Left hindlimb (tissue), 1 donor: ENCODE data around the gene HCFC1R1.
A peak's percentile ranks its signal among the peaks of the same experiment; 100 is the strongest.

Source experiments
- DNase-seq: peaks from one replicate; pipeline ENCODE4 v3.0.0-alpha.2; 2018

Gene HCFC1R1

DNA sequence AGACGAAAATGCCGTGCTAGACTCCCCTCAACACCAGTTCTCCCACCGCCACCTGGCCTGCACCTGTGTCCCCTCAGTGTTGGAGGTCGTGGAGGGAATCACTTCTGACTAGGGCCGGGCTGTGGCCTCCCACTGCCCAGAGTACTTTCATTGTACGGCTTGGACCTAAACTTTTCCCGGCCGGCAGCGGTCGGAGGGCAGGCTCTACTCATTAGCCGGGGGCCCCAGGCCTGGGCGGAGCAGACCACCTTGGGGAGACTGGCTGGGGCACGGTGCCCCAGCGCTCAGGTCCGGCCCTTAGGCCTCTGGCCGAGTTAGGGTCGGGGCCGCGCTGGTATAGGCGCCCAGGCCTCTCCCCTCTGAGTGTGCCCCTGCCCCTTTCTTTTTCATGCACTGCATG is 6.4 kb downstream of the HCFC1R1 start:
- DNase-seq = no peak

DNA sequence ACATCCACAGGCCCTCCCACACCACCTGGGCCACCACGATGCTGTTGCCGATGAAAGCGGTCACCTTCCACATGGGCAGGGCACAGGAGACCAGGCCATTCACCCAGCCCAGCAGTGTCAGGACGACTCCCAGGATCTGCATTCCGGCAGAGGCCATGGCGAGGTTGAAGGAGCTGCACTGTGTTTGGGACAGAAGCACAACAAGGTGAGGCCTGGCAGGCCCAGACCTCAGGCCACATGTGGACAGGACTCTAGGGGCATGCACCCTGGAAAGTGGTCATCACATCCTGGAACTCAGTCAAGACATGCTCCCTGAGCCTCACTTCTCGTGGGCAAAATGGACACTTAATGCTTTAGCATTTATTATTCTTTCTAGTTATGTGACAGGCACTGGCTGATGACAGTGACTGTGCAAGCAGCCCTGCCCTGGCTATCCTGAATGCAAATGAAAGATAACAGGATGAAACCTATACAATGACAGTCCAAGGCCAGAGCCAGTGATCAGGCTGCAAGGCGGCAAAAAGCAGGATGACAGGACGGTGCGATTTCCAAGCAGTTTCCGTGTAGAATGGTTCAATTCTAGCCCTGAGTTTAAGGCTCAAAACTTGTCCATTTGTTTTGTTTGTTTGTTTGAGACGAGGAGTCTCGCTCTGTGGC is 7.7 kb downstream of the HCFC1R1 start:
- no peak for DNase-seq

DNA sequence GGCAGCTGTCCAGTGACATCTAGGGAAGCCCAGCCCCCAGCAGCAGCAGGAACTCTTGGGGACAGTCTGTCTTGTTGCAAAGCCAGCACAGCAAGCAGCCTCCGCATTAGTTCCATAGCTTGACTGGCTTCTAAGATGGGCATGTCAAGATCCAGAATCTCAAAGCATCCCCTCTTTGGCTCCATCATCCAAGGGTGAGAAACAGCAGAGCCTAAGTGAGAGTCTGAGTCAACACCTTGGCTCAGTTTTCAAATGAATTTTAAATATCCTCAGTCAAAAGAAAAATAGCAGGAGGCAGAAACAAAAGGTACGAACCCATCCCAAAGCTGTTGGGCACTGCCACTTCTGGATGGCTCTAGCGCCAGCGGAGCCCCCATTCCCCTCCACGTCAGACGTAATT is 8.8 kb downstream of the HCFC1R1 start:
- no peak for DNase-seq

DNA sequence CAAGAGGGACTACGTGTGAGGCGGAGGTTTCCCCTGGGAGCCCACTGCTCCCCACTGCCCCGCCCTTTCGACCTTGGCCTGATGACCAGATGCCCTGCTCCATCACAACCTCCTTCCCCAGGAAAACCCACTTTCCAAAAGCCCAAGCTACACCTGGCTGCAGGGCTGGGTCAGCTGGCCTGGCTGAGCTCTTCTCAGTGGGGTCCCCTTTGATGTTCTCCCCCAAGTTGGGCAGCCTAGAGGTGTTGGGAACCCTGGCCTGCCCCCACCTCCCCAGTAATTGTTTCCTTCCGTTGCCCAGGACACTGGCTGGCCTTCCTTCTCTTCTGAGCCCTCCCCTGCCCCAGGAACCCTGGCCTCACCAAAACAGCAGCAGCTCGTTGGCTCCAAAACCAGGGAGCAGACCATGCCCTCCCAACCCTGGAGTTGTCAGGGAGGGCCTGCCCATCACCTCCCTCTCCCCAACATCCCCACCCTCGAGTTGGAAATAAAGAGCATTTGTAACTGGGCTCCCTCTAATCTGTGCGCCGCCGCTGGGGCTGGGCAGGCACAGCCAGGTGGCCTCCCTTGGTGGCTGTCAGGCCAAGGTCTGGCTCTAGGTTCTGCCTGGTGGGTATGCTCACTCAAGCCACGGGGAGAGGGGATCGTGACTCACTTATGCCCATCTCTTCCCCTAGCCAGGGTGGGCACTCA is 9.6 kb downstream of the HCFC1R1 start:
- no peak for DNase-seq

DNA sequence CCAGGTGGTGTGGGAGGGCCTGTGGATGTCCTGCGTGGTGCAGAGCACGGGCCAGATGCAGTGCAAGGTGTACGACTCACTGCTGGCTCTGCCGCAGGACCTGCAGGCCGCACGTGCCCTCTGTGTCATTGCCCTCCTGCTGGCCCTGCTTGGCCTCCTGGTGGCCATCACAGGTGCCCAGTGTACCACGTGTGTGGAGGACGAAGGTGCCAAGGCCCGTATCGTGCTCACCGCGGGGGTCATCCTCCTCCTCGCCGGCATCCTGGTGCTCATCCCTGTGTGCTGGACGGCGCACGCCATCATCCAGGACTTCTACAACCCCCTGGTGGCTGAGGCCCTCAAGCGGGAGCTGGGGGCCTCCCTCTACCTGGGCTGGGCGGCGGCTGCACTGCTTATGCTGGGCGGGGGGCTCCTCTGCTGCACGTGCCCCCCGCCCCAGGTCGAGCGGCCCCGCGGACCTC is 10.2 kb downstream of the HCFC1R1 start:
- DNase-seq = no peak

DNA sequence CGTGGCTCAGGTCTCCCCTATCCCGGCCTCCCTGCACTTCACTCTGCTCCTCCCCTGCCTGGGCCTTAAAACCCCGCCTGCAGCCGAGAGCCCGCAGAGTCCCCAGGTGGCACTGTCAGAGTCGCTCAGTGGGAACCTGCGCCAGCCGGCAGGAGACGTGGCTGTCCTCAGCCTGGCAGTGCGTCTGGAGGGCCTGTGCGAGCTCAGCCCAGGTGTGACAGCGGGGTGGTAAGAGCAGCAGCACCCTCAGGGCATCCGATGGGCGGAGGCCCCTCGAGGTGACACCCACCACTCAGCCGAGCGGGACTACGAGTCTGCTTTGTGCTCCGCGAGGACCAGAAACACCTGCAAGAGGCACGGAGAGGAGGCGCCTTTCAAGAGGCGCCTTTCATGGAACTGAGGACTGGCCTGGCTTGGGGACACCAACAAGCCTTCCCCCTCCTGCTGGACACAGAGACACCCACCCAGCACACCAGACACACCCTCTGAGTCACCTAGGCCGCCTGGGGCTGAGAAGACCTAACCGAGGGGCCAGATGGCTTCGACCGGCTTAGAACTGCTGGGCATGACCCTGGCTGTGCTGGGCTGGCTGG is 10.8 kb downstream of the HCFC1R1 start, which contains the start of gene CLDN9:
CLDN9 (plus strand) TSS at position 96 of the 593 bp plus-strand sequence; CDS start at position 536, 440 bp downstream.
- no peak for DNase-seq

DNA sequence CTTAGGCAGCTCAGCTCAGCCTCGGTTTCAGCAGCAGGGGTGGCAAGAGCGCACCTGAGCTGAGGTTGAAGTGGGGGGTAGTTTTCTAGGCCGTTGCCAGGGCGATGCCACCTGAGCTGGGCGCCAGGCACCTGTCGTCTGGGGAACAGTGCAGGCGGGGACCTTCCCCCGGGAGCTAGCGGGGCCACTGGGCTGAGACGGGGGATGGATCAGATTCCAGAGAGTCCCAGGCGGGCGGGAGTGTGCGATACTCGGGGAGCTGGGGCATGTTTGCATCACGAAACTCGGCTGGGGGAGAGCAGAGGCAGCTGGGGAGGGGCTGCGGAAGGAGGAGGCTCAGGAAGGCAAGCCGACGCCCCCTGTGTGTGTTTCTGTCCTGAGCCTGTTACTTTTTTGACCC is 11.5 kb downstream of the HCFC1R1 start:
- no peak for DNase-seq

DNA sequence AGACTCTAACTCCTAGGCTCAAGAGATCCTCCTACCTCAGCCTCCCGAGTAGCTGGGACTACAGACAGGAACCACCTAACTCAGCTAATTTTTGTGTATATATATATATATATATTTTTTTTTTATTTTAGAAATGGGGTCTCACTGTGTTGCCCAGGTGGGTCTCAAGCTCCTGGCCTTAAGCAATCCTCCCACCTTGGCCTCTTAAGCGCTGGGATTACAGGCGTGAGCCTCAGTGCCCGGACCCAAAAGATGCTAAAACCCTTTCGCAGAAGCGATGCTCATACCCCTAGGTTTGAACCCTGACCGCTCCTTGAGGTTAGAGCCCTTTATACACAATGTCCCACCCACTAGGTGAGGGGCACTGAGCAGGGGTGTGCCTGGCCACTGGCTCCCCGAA is 13.2 kb downstream of the HCFC1R1 start:
- no peak for DNase-seq

DNA sequence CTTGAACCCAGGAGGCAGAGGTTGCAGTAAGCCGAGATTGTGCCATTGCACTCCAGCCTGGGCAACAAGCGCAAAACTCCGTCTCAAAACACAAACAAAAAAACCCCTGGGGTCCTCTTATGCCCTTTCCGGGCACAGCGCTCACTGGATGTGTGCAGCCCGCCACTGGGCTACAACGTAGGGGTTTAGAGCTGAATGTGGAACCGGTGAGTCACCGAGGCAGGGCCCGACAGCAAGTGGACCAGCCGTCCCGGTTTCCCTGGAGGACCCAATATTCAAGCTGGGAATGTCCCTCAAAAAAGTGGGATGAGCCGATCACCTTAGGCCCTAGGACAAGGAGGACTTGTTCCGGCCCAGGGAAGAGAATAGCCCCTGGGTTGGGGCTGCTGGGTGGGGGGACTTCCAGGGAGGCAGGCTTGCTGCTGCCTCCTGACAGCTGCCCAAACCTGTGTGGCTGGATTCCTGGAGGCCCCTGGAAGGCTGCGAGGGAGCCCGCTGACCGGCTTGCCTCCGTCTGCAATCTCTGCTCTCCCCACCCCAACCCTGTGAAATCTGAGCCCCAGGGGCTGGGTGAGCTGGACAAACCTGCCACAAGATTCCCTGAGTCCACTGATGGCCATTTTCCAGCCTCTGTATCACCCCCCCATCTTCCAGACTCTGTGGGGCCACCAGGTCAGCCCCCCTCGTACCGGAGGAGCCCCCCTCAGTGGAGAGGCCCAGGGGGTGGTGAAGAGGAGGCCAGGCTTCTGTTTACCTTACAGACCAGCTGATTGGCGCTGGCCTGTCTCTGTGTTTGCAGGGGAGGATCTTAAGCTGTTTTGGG is 14.0 kb downstream of the HCFC1R1 start:
- DNase-seq = no peak

DNA sequence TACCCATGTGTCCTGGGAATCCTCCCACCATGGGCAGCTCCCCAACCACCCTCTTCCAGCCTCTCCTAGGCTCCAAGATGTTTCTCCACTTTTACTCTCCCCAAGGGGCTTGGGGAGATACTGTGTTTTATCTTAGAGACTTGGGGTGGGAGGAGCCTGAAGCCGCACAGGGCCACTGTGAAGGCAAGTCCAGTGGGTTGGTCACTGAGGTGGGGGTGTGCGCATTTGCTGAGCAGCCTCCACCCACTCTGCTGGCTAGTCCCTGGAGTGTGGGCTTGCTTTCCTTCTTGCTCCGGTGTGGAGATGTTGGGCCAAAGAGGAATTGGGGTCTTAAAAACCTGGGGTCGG is 15.1 kb downstream of the HCFC1R1 start:
- no peak for DNase-seq

DNA sequence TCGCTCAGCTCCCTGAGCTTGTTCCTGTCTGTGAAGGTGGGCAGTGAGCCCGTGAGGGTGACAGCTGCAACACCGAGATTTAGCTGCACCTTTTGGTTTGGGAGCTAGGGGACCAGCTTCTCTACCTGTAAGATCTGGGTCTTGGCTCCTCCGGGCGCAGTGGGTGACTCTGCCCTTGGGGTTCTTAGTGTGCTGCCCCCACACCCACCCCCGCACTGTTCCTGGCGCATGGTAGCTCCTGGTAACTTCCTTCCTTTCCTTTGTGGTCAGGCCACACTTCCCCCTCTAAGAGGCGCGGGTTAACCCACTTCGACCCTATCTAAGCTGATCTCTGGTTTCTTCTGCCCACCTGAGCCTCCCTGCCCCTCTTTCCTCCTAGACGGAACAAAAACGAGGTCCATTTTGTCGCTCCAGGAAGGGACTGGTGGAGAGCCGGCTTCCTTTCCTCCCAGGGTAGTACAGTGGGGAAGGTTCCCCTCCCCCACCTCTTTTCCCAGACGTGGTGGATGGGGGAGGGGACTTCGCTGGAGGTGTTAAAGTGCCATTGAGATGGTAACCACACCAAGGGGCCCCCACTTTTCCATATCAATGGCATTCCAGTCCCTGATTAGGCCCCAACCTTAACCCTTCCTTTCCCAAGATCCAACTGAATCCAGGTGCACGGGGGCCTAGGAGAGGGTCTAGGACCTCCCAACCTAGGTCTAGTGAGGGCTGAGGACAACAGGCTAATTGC is 15.6 kb downstream of the HCFC1R1 start:
- no peak for DNase-seq

DNA sequence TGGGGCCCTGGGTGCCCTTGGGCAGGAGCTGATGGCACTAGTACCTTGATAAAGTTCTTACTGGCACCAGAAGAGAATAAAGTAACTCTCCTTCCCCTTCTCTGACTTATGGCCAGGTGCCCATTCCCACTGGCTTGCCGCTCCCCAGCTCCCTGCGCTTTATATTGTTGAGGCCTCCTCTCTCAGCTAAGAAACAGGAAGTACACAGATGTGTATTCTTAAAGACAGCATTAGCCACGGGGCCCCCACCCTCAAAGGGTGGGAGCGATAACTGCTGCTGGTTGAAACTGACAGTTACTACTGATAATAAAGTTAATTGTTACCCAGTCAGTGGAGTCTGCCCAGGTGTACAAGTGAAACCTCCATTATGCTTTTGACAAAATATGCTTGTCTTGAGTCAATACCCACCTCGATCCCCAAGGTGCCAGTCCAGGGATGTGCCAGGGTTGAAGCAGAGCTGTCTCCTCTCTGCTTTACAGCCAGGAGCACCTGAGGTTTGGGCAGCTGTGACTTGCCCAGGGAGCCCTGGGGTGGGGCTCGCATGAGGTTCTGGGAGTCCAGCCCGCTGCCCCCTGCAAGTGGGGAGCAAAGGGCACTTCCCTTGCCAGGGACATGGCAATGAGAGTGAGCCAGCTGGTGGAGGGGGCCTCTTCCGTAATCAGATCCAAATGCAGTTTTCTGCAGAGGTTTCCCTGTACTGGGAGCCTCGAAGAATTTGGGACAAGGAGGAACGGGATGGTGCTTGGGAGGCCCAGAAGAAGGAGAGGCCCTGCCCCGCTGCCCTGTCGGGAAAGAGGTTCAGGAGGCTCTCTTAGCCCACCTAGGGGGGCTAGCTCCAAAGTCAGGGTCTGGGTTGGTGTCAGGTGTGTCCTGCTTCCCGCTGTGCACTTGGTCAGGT is 16.4 kb downstream of the HCFC1R1 start:
- no peak for DNase-seq

DNA sequence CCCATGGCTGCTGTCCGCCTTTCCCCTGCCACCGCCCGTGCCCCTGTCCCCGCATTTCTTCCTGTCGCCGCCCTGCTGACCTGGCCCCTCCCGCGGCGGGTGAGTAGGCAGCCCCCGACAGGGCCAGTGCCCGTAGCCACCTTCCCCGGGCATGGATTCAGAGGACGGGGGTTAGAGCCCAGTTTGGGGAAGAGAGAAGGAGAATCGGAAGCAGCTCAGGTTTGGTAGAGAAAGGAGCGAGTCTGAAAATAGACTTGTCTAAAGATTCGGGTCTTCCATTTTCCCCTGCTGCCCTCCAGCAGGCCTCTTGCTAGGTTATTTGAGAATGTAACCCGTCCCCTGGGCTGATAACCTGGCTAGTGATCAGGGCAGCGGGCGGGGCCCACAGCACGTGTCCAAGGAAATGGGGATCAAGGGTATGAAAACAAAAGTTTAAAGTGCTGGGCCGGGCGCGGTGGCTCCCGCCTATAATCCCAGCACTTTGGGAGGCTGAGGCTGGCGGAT is 18.9 kb downstream of the HCFC1R1 start:
- no peak for DNase-seq

DNA sequence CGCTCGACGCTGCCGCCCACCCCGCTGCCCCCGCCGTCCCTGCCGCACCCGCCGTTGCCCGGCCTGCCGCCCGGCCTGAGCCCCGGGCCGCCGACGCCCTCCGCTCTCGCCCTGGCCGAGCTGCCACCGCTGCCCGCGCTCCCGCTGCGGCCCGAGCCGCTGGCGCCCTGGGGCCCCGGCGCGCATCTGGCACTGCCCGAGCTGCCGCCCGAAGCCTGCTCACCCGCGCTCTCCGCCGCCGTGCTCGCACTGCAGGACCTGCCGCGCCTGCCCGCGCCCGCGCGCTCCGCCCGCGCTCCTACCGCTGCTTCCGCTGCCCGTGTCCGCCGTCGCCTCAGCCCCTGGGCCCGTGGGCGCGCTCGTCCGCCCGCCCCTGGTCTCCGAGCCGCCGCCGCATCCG is 19.4 kb downstream of the HCFC1R1 start:
- no peak for DNase-seq

DNA sequence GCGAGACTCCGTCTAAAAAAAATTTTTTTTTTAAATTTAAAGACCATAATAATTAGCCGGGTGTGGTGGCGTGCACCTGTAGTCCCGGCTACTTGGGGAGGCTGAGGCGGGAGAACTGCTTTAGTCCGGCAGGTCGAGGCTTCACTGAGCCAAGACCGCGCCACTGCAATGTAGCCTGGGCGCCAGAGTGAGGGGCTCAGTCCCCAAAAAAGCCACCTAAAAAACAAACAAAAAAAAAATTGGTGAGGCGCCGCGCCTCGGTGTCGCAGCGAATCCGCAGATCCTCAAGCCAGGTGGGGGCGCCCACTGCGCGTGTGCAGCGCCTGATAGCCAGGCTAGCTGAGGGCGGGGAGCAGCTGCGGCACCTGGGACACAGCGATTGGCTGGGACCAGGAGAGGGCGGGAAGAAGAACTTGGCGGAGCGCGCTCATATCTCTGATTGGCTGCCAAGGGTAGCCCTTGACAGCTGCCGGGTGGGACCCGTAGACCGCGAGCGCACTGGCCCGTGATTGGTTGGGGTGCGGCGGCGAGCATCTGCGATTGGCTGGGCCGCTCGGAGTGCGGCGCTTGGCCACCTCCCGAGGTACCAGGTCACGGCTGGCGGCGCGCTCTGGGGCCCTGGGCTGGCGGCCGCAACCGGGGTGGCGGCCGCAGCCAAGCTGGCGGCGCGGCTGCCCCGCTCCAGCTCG is 20.0 kb downstream of the HCFC1R1 start:
- DNase-seq = peak; percentile 96

DNA sequence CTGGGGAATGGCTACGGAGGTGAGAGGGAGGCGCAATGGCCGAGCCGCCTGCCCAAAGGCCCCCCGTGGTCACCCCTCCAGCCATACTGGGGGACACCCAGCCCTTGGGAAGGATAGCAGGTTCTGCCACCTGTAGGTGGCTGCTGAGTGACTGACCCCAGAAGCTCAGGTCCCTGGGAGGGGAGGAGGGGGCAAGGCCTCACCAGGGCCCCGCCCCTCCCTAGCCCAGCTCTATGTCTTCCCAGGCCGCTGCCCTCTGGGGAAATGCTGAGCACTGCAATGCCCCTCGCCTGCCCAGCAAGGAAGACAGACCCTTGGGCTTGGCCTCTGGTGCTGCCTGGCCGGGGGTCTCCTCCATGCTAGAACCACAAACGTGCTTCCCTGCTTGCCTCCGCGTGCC is 22.4 kb downstream of the HCFC1R1 start:
- DNase-seq = no peak

DNA sequence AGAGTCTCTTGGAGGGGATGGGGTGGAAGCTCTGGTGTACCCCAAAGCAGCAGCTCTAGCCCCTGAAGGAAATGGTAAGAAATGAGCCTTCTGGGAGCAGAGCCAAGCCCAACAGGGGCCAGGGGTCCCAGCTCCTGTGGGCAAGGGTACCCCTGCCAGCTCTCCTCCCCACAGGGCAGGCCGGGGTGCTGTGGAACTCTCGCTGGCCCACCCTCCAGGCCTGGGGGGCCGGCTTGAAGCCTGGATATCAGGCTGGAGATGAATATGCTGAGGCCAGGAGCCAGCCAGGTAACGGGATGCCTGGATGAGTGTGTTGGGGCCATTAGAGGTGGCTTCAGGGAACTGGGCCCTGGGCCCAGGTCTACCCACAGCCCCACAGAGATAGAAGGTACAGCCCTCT is 23.2 kb downstream of the HCFC1R1 start:
- DNase-seq = no peak

DNA sequence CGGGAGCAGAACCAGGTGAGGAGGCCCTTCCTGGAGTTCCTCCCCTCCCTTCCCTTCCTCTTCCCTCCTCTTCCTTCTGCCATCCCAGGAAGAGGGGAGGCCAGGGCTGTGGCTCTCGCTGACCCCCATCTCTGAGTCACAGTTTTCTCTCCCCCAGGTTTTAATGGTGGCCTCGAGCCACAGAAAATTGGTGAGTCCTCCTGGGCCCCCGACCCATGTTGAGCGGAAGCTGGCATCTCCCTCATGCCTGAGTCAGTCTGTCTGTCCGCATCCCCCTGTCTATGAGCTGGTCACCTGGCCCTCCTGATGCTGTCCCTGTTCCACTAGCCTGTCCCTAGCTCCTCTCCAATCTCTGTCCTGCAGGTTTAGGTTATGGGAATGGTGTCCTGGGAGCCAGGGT is 23.8 kb downstream of the HCFC1R1 start:
- DNase-seq = no peak

DNA sequence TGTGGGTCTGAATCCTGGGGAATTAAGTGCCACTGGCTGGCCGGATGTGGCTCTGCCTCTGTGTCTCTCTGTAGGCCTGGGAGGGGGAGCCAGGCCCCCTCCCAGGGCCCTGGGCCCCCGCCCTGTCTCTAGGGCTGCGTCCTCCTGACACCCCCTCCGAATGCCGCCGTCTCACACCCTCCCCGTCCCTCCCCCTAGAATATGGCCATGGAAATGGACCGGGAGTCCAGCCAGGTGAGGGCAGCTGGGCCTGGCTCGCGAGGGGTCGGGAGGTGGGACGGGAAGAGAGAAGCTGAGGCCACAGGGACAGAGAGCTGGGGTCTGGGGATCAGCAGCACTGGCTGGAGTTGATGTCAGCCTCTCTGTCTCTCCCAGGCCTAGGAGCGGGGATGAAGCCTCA is 27.4 kb downstream of the HCFC1R1 start:
- DNase-seq = no peak

DNA sequence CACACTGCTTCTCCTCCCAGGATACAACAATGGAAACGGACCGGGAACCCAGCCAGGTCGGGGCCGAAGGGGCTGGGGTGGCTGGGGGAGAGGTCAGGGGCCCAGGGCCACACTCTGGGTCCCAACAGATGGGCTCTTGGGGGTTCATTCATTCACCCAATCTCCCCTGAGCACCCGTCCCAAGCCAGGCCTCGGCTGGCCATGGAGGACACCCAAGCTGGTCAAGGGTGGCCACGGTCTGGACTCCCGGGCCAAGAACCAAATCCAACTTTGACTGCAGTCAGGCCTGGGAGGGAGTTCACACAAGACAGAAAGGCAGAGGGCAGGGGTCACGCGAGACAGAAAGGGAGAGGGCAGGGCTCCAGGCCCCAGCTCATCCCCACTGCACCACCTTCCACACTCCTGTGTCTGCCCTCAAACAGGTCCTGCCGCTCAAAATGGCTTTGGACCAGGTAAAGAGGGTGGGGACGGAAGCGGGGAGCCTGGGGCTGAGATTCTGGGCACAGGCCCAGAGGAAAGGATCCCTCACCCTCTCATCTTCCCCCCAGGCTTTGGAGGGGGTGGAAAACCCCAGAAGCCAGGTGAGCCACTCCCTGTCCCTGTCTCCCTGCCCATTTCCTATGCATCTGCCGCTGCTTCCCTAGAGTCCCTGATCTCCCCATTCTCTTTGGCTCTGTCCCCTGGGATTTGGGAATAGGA is 31.2 kb downstream of the HCFC1R1 start:
- DNase-seq = no peak
